K562 (cell line): Measurements from ENCODE around the gene DYRK1A.

Experiments used
- CTCF ChIP-seq, 3 experiments: IDR thresholded peaks in 2 of 3; conservative IDR thresholded peaks in 1 of 3; 2 replicates each; pipeline ENCODE4 v1.5.1; 2011 to 2012; ENCODE audit warnings: low read length in 3 of 3, mild to moderate bottlenecking in 3 of 3, control low read depth in 2 of 3, improper control_type of control experiment in 1 of 3, inconsistent platforms in 1 of 3, low read depth in 1 of 3, mixed read lengths in 1 of 3, moderate library complexity in 1 of 3; ENCODE audit not compliant: insufficient read depth in 2 of 3
- GATAD2A ChIP-seq: fragments of 450-650 bp; IDR thresholded peaks from 2 replicates; pipeline ENCODE4 v1.6.1; 2017
- GTF3C2 ChIP-seq: IDR thresholded peaks from 3 replicates; pipeline ENCODE4 v1.6.1; 2011; ENCODE audit warnings: borderline replicate concordance, mild to moderate bottlenecking, moderate library complexity; ENCODE audit not compliant: insufficient read length; ENCODE audit errors: extremely low read depth
- KDM2B ChIP-seq: fragments of 250-450 bp; sonication (Bioruptor Pico); IDR thresholded peaks from 2 replicates; pipeline ENCODE4 v1.8.0; 2021; ENCODE audit warnings: mild to moderate bottlenecking, moderate library complexity
- MAFF ChIP-seq: IDR thresholded peaks from 2 replicates; pipeline ENCODE4 v1.6.1; 2012; ENCODE audit warnings: low read length, improper control_type of control experiment
- RAD21 ChIP-seq, 2 experiments: fragments of 250-450 bp in 1 of 2; fragments of 450-650 bp in 1 of 2; sonication (Bioruptor Pico) in 1 of 2; formaldehyde crosslinking in 1 of 2; IDR thresholded peaks in 1 of 2; conservative IDR thresholded peaks in 1 of 2; 2 replicates each; pipeline versions ENCODE4 v1.4.0 to v1.8.0; 2020 to 2022; ENCODE audit warnings: mild to moderate bottlenecking in 2 of 2, moderate library complexity in 1 of 2
- SP2 ChIP-seq: IDR thresholded peaks from 2 replicates; pipeline ENCODE4 v1.6.1; 2011; ENCODE audit warnings: mild to moderate bottlenecking, low read depth, low read length, moderate library complexity; ENCODE audit not compliant: poor library complexity, severe bottlenecking; ENCODE audit errors: extremely low read depth
- TCF7 ChIP-seq: sonication (generic); IDR thresholded peaks from 2 replicates; pipeline ENCODE4 v1.6.1; 2016; ENCODE audit warnings: antibody characterized with exemption, borderline replicate concordance

GRCh38 chr21:37371041-37371397 is 4.4 kb downstream of the DYRK1A start:
- TF ChIP-seq CTCF (IDR thresholded peaks at IDR 0.05 in 2 of 3, conservative IDR thresholded peaks at IDR 0.05 in 1 of 3; ENCODE audit: insufficient read depth in 2 of 3, low read depth in 1 of 3, low read length in 3 of 3) (no peak), SP2 (no peak), MAFF (no peak), KDM2B (no peak), TCF7 (no peak), GTF3C2 (no peak), RAD21 (CRISPR knock-in tag; conservative IDR thresholded peaks at IDR 0.05 in 1 of 2, IDR thresholded peaks at IDR 0.05 in 1 of 2) (no peak), GATAD2A (no peak)
